ENCODE results near the gene XYLT2.

DNA sequence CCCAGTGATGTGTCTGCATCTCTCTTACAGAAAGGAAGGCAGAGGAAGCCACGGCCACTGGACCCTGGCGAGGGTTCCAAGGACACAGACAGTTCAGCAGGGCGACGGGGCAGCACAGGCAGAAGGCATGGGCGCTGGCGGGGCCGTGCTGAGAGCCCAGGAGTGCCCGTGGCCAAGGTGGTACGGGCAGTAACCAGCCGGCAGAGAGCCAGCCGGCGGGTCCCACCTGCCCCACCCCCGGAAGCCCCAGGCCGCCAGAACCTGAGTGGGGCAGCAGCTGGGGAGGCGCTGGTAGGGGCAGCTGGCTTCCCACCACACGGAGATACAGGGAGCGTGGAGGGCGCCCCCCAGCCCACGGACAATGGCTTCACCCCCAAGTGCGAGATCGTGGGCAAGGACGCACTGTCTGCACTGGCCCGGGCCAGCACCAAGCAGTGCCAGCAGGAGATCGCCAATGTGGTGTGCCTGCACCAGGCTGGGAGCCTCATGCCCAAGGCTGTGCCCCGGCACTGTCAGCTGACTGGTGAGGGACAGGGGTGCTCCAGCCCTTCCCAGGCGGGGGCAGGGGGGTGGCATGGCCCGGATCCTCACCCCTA, 7.8 kb downstream of the XYLT2 start:
- TF ChIP-seq AGO1 (IDR thresholded peaks at IDR 0.05; ENCODE audit: low read depth, low read length, poor library complexity, severe bottlenecking) (no peak), POLR2A (IDR thresholded peaks at IDR 0.05; ENCODE audit: insufficient read depth in 1 of 2, low read depth in 2 of 2, low read length in 2 of 2) (no peak), ADNP (CRISPR knock-in tag; IDR thresholded peaks at IDR 0.05) (no peak), EP300 (IDR thresholded peaks at IDR 0.05; ENCODE audit: low read depth in 2 of 2, low read length in 2 of 2) (no peak), EP300 (CRISPR knock-in tag; IDR thresholded peaks at IDR 0.05; ENCODE audit: borderline replicate concordance) (no peak), SRSF1 (optimal IDR thresholded peaks at IDR 0.05; ENCODE audit: low read depth, low read length) (no peak)
- TF ChIP-seq, protein P1, sequence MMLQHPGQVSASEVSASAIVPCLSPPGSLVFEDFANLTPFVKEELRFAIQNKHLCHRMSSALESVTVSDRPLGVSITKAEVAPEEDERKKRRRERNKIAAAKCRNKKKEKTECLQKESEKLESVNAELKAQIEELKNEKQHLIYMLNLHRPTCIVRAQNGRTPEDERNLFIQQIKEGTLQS (CRISPR knock-in tag; IDR thresholded peaks at IDR 0.05), result no peak
- TF ChIP-seq, protein P2, sequence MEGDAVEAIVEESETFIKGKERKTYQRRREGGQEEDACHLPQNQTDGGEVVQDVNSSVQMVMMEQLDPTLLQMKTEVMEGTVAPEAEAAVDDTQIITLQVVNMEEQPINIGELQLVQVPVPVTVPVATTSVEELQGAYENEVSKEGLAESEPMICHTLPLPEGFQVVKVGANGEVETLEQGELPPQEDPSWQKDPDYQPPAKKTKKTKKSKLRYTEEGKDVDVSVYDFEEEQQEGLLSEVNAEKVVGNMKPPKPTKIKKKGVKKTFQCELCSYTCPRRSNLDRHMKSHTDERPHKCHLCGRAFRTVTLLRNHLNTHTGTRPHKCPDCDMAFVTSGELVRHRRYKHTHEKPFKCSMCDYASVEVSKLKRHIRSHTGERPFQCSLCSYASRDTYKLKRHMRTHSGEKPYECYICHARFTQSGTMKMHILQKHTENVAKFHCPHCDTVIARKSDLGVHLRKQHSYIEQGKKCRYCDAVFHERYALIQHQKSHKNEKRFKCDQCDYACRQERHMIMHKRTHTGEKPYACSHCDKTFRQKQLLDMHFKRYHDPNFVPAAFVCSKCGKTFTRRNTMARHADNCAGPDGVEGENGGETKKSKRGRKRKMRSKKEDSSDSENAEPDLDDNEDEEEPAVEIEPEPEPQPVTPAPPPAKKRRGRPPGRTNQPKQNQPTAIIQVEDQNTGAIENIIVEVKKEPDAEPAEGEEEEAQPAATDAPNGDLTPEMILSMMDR (CRISPR knock-in tag; IDR thresholded peaks at IDR 0.05), result no peak
- TF ChIP-seq, protein P3, sequence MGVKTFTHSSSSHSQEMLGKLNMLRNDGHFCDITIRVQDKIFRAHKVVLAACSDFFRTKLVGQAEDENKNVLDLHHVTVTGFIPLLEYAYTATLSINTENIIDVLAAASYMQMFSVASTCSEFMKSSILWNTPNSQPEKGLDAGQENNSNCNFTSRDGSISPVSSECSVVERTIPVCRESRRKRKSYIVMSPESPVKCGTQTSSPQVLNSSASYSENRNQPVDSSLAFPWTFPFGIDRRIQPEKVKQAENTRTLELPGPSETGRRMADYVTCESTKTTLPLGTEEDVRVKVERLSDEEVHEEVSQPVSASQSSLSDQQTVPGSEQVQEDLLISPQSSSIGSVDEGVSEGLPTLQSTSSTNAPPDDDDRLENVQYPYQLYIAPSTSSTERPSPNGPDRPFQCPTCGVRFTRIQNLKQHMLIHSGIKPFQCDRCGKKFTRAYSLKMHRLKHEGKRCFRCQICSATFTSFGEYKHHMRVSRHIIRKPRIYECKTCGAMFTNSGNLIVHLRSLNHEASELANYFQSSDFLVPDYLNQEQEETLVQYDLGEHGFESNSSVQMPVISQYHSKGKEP (CRISPR knock-in tag; IDR thresholded peaks at IDR 0.05), result no peak

Data from HepG2 (cell line).